ENCODE measurements around the gene LRFN3.
"Not testable (repeated sequence)": the region's sequence is repeated elsewhere in the genome, so short reads cannot be mapped to it uniquely, and the experiment has no call there.

Gene LRFN3, protein sequence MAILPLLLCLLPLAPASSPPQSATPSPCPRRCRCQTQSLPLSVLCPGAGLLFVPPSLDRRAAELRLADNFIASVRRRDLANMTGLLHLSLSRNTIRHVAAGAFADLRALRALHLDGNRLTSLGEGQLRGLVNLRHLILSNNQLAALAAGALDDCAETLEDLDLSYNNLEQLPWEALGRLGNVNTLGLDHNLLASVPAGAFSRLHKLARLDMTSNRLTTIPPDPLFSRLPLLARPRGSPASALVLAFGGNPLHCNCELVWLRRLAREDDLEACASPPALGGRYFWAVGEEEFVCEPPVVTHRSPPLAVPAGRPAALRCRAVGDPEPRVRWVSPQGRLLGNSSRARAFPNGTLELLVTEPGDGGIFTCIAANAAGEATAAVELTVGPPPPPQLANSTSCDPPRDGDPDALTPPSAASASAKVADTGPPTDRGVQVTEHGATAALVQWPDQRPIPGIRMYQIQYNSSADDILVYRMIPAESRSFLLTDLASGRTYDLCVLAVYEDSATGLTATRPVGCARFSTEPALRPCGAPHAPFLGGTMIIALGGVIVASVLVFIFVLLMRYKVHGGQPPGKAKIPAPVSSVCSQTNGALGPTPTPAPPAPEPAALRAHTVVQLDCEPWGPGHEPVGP

DNA sequence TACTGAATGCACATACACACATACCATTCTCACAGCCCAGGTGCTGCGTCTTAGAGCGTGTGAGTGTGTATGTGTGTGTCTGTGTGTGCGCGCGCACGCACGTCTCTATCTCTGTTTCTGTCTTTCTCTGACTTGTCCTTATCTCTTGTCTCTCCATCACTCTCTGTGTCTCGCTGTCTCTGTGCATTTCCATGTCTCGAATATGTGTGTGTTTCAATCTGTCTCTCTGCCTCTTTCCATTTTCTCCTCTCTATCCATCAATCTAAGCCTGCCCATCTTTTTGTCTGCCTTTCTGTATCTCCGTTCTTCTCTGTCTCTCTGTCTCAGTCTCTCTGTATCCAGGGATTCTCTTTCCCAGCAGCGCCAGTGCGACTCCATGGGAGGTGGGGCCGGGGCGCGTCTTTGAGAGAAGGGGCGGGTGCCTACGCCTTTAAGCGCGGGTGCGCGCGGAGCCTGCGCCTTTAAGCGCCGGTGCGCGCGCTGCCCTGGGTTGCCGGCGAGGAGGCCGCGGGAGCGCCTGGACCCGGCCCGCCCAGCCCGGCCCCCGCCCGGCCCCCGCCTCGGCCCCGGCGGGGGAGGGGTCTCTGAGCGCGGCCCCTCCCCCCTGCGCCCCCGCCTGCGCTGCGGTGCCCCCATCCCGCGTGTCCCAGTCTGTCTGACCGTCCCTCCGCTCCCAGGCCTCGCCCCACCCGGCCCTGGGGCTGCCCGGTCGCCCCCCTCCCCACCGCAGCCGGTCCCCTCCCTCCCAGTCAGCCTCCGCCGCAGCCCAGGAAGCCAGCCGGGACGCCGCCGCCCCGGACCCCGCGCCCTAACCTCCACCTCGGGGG, at the start of gene LRFN3:
Gene LRFN3 (plus strand): TSS at position 464 of the 827 bp plus-strand sequence. CDS start 3,052 bp downstream, outside the sequence.
- FAIRE-seq, result no peak

DNA sequence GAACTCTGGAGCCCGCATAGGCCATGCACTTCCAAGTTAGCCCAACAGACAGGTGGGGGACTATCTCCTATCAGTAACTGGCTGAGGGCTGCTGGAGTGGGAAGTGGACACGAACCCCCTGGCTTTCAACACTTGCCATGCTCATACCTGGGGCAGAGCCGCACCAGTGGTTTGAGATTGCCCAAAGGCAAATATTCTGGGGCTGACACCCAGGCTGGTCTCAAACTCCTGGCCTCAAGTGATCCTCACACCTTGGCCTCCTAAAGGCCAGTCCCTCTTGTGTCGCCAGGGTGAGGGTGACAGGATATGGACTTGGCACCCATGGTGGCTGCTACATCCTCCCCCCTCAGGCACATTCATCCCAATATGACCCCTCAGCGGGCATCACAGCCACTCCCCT, 49.0 kb upstream of the LRFN3 start:
- FAIRE-seq, result no peak

DNA sequence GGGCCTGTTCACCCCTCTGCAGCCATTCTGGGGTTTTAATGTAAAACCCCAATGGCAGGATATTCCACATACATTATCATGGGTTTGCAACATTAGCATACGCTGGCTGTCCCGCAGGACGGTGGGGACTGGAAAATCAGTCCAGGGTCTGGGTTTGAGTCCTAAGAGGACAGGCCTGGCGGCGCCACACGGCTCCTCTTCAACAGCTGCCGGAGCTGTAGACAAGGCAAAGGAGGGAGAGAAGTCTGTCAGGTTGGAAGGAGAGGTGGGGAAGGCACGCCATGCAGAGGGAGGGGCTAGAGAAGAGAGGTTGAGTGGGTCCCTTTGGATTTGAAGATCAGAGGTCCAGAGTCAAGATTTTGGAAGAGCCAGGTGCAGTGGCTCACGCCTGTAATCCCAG, 47.8 kb upstream of the LRFN3 start:
- no peak for FAIRE-seq

DNA sequence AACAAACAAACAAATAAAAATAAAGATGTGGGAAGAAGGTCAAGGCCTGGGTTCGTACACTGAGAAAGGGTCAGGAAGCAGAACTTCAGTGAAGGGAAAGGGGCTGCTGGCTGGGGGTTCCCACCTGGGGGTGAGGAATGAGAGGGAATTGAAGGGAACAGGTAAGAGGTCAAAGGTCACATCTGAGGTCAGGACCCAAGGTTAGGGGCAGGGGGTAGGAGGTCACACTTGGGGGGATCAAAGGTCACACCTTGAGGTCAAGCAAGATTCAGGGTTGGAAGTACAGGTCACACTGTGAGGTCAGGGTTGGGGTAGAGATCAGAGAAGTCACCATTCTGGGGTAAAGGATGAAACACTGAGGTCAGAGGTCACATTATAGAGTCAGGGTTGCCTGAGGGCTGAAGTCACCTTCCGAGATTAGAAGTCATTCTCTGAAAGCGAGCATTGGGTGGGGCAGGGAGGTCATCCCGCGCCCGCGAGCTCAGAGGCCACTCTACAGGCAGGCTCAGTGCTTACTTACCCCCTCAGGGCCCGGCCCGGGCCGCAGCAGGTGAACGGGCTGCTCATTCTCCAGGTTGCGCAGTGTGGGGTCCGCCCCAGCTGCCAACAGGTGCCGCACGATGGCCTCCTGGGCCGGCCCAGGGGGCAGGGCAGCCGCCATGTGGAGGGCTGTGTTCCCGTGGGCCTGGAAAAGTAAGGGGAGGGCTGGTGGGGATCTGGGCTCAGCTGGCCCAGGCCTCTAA, 46.6 kb upstream of the LRFN3 start:
- no peak for FAIRE-seq

DNA sequence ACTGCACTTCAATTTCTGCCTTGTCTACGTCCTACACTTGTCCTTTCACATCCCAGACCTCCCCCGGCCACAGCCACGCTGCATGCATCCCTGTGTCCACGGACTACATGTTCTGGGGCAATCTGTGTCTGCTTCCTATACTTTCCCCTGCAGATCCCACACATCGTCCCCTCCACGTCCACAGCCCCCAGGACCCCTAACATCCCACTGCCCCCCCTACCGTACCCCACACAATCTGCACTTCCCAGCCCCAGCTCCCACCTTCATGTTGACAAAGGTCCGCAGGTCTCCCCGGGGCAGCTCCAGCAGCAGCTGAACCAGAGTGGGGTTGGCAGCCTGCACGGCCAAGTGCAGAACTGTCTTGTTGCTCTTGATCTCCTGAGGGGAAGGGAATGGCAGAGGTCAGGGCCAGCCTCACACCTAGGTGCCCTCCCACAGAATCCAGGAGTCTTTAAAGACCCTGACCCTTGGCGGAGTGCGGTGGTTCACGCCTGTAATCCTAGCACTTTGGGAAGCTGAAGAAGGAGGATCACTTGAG, 46.0 kb upstream of the LRFN3 start:
- no peak for FAIRE-seq

DNA sequence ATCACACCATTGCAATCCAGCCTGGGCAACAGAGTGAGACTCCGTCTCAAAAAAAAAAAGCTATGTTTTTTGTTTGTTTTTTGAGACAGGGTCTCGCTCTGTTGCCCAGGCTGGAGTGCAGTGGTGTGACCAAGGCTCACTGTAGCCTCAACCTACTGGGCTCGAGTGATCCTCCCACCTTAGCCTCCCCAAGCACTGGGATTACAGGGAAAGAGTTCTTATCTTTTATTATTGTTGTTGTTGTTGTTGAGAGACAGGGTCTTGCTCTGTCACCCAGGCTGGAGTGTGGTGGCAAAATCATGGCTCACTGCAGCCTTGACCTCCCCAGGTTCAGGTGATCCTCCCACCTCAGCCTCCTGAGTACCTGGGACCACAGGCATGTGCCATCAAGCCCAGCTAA, 44.4 kb upstream of the LRFN3 start:
- not testable (repeated sequence) for FAIRE-seq

DNA sequence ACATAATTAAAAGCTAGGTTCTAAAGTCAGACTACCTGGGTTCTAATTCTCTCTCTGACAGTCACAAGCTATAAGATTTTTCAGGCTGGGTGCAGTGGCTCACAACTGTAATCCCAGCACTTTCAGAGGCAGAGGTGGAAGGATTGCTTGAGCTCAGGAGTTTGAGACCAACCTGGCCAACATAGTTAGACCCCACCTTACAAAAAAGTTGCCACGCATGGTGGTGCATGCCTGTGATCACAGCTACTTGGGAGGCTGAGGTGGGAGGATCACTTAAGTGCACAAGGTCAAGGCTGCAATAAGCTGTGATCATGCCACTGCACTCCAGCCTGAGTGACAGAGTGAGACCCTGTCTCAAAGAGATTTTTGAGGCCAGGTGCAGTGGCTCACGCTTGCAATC, 41.8 kb upstream of the LRFN3 start:
- no peak for FAIRE-seq

DNA sequence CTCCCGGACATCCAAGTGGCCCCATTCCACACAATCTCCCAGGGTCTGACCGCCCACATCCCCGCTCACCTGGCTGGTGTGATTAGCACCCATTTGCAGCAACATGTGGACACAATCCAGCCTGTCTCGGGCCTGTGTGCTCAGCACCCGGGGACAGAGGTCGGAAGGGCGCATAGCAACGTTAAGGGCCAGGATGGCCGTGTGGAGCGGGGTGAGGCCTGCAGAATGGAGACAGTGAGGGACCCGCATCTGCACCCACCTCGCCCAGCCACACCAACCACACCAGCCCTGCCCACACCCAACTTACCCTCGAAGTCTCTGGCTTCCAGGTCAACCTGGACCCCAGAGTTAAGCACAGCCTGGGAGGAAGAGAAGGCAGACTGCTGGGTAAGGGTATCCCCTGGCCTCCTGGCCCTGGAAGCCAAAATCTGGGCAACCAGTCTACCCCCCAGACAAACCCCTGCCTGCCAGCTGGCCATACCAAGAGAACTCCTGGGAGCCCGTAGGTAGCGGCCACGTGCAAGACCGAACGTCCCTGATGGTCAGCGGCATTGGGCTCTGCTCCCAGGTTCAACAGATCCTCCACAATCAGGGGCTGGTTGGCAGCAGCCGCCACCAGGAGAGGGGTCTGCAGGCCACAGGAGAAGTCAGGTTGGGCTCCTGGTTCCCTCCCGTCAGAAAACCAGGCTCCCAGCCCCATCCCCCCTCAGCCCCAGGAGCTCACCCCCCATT, 40.1 kb upstream of the LRFN3 start:
- FAIRE-seq, result no peak

DNA sequence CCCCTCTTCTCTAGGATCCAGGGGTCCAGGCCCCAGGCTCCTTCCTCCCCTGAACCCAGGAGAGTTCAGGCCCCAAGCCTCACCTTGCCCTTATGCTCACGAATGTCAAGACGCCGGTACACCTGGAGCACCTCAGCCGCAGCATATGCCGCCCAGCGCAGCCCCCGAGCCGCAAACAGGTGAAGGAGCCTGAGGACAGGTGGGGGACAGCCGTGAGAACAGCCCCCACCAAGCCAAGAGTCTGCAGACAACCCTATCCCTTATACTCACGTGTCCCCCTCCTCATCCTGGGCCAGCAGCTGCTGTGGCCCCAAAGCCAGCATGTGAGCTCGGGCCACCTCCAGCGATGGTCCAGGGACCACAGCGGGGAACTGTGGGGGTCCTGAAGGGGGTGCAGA, 39.5 kb upstream of the LRFN3 start:
- no peak for FAIRE-seq

DNA sequence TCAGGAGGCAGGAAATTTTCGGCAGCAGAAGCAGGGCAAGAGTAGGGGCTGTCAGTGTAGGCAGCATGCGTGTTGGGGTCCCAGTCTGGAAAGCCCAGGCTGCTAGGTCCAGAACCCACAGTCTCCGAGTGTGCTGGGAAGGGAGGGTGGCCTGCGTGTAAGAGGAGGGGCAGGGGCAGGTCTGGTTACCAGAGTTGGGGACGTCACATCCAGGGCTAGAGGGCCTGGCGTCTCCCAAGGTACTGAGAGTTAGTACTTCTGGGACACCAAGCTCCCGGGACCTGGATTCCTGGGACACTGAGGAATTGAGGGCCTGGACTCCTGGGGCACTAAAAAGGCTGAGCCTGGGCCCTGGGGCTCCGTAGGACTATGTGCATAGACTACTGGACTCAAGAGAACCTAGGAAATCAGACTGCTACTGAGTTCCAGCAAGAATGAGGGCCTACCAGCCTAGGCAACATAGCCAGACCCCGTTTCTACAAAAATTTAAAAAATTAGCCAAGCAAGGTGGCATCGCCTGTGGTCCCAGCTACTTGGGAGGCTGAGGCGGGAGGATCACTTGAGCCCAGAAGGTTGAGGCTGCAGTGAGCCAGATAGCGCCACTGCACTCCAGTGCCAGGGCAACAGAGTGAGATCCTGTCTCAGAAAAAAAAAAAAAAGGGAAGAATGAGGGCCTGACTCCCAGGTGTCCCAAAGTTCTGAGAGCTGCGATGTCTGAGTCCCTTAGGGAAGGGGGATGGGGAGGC, 38.3 kb upstream of the LRFN3 start:
- FAIRE-seq, result no peak

DNA sequence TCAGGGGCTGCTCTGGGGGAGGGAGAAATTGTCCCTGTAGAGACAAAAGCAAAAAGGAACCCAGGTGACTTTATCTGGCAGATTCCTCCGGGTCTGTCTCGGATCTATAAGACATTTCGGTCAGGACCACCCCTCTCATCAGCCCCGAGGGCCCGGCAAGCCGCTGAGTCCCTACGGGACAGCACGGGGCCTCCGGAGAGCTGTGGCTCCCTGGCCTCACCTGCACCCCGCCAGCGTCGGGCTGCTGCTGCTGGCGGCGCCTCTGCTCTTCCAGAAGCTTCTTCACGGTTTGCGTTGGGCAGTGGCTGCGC, 37.7 kb upstream of the LRFN3 start:
- no peak for FAIRE-seq

DNA sequence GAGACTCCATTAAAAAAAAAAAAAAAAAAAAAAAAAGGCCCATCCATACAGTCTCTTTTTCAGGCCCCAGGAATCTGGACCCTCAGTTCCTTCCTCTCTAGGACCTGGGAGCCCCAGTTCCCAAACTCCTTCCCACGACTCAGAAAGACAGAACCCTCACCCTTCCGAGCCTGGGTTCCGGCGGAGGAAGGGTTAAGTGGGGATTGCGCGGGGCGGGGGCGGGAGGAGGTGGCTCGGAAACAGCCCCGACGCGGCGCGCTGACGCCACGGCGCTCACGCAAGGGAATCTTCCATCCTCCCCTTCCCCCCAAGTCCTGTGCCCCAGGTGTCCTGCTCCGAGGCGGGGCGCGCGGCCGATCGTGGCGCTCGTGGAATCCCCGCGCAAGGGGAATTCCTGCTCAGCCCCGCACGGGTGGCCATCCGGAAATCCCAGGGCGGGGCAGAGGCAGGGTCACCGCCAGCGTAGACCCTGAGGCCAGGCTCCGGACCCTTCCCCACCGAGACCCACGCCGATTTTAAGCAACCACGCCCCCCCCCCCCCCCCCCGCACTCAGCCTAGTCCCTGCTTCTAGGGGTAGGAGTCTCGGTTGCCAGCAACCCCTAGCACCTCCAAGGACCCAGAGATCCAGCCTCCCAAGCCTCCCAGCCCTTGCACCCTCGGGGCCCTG, 36.5 kb upstream of the LRFN3 start:
- peak; percentile 72 for FAIRE-seq

DNA sequence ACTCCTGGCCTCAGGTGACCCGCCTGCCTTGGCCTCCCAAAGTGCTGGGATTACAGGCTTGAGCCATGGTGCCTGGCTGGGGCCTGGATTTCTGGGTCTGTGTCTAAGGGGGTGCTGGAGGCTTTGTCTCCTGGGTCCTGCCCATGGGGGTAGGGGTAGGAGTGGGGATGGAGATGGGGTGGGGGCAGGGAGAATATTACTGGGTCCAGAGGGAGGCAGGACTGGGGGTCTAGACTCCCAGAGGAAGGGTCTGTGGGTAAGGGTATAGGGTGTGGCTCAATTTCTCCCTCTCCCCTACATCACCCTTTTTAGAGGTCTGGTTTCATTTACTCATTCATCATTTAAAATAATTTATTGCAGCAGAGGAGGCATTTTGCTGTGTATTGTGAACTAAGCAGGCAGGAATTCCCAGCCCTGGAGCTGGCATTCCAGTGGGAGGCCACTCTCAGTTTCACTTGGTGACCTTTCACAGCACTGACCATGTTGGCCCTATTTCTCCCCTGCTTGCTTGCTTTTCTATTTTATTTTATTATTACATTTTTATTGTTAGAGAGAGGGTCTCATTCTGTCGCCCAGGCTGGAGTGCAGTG, 35.0 kb upstream of the LRFN3 start:
- peak; percentile 67 for FAIRE-seq

DNA sequence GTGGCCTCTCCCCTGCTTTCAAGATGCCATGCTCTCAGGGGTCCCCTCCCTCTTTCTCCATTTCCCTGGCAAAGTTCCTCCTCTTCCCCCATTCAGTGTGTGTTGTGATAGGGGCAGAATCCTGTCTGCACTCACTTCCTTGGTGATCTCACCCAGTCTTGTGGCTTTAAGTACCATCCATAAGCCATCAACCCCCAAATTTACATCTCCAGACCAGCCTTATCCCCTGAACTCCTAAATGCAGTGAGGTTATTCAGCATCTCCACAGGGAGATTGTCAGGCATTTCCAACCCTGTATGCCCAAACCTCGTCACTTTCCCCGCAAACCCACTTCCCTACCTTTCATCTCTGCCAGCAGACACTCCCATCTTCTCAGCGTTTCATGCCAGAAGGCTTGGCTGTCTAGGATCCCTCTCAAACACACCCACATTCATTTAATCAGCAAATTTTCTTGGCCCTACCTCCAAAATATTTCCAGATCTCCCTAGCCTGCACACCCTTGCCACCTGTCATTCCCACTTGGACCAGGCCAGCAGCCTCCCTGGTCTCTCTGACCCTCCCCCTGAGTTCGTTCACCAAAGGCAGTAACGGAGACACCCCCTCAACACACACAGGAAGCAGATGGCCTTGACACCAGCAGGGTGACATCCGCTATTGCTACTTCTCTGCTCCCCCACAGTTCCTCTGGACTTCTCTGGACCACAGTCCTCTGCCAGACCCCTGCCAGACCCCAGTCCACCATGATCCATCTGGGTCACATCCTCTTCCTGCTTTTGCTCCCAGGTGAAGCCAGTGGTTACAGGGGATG, 34.1 kb upstream of the LRFN3 start, which contains the start of gene HCST:
Gene HCST (plus strand): TSS at position 676 of the 808 bp plus-strand sequence. CDS start 65 bp downstream, at position 741.
- peak; percentile 3 for FAIRE-seq

DNA sequence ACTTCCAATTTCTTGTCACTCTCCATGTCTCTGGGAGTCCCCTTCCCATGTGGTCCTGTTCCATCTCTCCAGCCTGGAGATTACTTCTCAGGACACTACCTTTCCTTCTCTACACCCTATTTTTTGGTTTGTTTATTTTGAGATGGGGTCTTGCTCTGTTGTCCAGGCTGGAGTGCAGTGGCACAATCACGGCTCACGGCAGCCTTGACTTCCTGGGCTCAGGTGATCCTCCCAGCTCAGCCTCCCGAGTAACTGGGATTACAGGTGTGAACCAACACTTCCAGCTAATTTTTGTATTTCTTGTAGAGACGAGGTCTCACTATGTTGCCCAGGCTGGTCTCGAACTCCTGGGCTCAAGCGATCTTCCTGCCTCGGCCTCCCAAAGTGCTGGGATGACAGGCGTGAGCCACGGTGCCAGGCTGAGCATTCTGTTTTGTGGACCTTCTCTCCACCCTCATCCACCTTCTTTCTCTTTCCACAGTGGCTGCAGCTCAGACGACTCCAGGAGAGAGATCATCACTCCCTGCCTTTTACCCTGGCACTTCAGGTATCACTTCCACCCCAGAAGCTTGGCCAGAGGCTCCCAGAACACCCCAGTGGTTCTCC, 33.2 kb upstream of the LRFN3 start:
- FAIRE-seq, result no peak

DNA sequence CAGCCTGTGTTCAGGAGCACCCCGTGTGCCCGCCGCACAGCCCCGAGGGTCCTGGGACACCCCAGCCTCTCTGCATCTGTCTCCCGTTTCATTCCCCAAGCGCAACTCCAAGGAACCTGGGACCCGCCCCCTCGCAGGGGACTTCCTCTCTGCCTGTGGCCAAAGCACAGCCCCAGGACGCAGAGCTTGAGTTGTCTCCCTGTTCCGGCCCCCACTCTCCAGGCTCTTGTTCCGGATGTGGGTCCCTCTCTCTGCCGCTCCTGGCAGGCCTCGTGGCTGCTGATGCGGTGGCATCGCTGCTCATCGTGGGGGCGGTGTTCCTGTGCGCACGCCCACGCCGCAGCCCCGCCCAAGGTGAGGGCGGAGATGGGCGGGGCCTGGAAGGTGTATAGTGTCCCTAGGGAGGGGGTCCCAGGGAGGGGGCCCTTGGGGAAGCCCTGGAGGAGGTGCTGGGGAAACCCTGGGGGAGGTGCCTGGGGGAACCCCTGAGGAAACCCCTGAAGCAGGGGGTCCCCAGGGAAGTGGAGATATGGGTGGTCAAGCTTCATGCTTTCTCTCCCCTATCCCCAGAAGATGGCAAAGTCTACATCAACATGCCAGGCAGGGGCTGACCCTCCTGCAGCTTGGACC, 32.5 kb upstream of the LRFN3 start:
- FAIRE-seq, result no peak

DNA sequence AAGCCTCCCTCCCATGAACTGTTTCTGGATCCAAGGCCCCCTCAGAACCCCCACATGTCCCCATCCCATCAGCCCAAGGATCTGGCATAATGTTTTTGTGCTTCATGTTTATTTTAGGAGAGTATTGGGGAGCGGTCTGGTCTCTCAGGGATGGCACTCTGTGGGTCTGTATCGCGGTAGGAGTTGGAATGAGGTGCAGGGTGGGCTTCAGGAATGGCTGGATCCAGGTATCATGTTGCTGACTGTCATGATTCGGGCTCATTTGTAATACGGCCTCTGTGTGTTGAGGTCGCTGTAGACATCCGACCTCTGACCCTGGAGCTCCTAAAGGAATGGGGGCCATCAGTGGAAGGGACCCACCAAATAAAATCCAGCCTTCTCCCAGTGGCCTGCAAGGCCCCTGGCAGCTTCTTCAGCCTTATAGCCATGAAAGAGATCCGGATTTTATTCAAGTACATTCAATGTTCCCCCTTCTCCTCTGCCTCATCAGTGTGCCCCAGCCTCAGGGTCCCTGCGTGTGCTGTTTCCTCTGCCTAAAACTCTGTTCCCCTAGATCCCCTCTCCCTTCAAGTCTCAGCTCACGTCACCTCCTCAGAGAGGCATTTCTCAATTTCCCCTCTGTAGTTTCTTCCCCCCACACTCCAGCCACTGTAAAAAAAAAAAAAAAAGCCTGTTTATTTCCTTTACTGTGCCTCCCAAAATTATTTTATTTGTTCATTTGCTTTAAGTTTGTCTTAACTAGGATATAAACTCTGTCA, 31.7 kb upstream of the LRFN3 start:
- FAIRE-seq, result no peak

Measured in G401.6 (cell line).